Transverse colon (tissue), 4 donors: ENCODE measurements around the gene LIG1.

Experiments
- EP300 ChIP-seq: sonication (generic); formaldehyde crosslinking; IDR thresholded peaks from one replicate; pipeline ENCODE4 v1.6.1; 2017; ENCODE audit warnings: antibody characterized with exemption, low read depth
- POLR2A ChIP-seq: fragments of 450-650 bp; IDR thresholded peaks from one replicate; pipeline ENCODE4 v1.6.1; 2016; ENCODE audit warnings: antibody characterized with exemption, mild to moderate bottlenecking, moderate library complexity
- POLR2AphosphoS5 ChIP-seq, 3 donors: sonication (generic); formaldehyde crosslinking; IDR thresholded peaks; one replicate each; pipeline ENCODE4 v1.6.1; 2016; ENCODE audit warnings: antibody characterized with exemption in 3 of 3
- TF ChIP-seq, protein P1 (sequence below), 5 experiments: fragments of 200-600 bp in 3 of 5; fragments of 450-650 bp in 2 of 5; sonication (generic) in 3 of 5; IDR thresholded peaks; 1 replicate in 2 of 5; 2 replicates in 3 of 5; pipeline ENCODE4 v1.5.1; 2016 to 2017; ENCODE audit warnings: antibody characterized with exemption in 5 of 5, inconsistent platforms in 3 of 5, mild to moderate bottlenecking in 2 of 5, moderate library complexity in 1 of 5

GRCh38 chr19:48213959-48214358 is 43.8 kb upstream of the LIG1 start:
- TF ChIP-seq, protein P1, sequence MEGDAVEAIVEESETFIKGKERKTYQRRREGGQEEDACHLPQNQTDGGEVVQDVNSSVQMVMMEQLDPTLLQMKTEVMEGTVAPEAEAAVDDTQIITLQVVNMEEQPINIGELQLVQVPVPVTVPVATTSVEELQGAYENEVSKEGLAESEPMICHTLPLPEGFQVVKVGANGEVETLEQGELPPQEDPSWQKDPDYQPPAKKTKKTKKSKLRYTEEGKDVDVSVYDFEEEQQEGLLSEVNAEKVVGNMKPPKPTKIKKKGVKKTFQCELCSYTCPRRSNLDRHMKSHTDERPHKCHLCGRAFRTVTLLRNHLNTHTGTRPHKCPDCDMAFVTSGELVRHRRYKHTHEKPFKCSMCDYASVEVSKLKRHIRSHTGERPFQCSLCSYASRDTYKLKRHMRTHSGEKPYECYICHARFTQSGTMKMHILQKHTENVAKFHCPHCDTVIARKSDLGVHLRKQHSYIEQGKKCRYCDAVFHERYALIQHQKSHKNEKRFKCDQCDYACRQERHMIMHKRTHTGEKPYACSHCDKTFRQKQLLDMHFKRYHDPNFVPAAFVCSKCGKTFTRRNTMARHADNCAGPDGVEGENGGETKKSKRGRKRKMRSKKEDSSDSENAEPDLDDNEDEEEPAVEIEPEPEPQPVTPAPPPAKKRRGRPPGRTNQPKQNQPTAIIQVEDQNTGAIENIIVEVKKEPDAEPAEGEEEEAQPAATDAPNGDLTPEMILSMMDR (IDR thresholded peaks at IDR 0.05), result no peak
- TF ChIP-seq EP300 (no peak), POLR2AphosphoS5 (IDR thresholded peaks at IDR 0.05) (no peak), POLR2A (no peak)
